NOMO-1 treated with dmso at 0.1 percent for 144 hours (cell line): Measurements from ENCODE around the gene ERBIN.
A peak's percentile ranks its signal among the peaks of the same experiment; 100 is the strongest.
"Not testable (repeated sequence)": the region's sequence is repeated elsewhere in the genome, so short reads cannot be mapped to it uniquely, and the experiment has no call there.

ENCODE experiments used
- DNase-seq: peaks from one replicate; lab custom pipeline; 2025; ENCODE audit not compliant: unreplicated experiment; lab: John Stamatoyannopoulos, UW

The ERBIN gene

GRCh38 chr5:65915661-65916060 lies 10.7 kb upstream of the ERBIN start:
- DNase-seq = not testable (repeated sequence)

GRCh38 chr5:65916066-65916465 lies 10.3 kb upstream of the ERBIN start:
- DNase-seq = no peak

DNA sequence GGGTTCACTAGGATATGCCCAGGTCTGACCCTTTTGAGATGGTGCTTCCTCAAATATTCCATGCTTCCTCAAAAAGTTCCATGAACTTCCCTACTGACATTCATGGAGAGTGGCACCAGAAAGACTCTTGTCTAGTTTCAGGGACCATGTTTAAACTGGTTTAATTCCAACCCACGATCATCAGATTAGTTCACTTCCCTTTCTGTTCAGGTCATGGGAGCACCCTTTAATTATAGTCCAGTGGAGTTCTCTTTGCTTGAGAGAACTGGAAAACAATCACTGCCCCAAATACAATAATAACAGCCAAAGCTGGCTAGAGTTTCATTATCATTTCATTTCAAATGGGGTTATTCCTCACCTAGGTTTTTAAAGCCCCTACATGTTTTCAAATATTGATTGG lies 9.7 kb upstream of the ERBIN start:
- no peak for DNase-seq

DNA sequence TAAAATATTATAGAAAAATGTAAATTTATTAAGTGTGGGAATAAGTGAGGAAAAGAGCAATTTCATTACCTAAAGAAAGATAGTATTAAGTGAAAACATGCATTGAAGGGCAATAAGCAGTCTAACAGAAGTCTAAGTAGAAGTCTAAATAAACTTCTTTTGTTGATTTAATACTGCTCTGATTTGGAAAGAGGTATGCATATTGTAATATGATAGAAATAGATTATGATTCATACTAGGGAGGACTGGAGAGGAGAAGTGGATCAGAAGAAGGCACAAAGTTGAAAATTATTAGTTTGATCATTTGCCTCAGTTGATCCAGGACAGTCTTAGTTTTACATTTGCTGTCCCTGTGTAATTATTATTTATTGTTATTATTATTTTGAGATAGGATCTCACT lies 6.6 kb upstream of the ERBIN start:
- DNase-seq = no peak

GRCh38 chr5:65923339-65923738 lies 3.0 kb upstream of the ERBIN start:
- DNase-seq = no peak

GRCh38 chr5:65924366-65925043 lies 1.9 kb upstream of the ERBIN start:
- DNase-seq = no peak

- peak; percentile 86 for DNase-seq
These were observed 1.3 kb upstream of the ERBIN start for GRCh38 chr5:65925044-65925600.

GRCh38 chr5:65925601-65926275 lies 637 bp upstream of the ERBIN start:
- DNase-seq = peak; percentile 77

- no peak for DNase-seq
These were observed 518 bp downstream of the ERBIN start for GRCh38 chr5:65926893-65927292.

GRCh38 chr5:65927503-65928321 lies 1.3 kb downstream of the ERBIN start:
- DNase-seq = no peak

DNA sequence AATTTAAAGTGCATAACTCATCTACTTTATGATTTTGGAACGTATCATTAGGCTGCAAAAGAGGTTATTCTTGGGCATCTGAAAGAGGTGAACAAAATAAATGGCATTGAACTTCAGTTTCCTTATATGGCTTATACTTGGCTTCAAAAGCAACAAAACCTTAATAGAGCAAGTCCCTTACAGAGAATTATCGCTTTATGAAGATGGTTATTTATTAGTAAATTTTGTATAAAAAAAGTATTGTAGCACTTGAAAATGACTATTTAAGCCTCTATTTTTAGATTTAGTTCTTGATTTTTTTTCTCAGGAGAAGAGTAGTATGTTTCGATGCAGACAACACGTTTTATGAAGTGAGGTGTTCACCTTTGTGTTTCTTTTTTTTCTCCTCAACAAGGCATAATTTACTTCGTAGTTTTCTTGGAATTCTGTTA lies 2.0 kb downstream of the ERBIN start:
- no peak for DNase-seq

GRCh38 chr5:65928860-65929259 lies 2.5 kb downstream of the ERBIN start:
- DNase-seq = no peak

DNA sequence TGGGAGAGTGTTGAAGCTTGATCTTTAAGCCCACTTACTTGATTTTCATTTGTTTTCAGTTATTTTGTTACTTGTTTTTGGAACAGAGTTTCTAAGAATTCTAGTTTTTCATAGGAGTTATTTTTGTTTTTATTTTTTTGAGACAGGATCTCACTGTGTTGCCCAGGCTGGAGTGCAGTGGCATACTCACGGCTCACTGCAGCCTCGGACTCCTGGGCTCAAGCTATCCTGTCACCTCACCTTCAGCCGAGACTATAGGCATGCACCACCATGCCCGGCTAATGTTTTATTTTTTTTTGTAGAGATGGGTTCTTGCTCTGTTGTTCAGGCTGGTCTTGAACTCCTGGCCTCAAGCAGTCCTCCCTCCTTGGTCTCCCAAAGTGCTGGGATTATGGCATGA lies 6.3 kb downstream of the ERBIN start:
- no peak for DNase-seq

GRCh38 chr5:65933295-65933694 lies 6.9 kb downstream of the ERBIN start:
- DNase-seq = no peak

DNA sequence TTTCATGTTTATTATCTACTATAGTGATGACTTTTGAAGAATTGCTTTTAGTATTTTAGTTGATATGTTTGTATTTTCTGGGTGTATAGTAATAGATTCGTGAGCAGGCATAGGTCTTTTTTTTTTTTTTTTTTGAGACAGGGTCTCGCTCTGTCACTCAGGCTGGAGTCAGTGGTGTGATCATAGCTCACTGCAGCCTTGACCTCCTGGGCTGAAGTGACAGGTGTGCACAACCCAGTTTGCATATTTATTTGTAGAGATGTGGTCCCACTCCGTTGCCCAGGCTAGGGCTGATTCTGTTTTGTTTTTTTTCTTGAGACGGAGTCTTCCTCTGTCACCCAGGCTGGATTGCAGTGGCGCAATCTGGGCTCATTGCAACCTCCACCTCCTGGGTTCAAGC lies 11.9 kb downstream of the ERBIN start:
- DNase-seq = no peak

DNA sequence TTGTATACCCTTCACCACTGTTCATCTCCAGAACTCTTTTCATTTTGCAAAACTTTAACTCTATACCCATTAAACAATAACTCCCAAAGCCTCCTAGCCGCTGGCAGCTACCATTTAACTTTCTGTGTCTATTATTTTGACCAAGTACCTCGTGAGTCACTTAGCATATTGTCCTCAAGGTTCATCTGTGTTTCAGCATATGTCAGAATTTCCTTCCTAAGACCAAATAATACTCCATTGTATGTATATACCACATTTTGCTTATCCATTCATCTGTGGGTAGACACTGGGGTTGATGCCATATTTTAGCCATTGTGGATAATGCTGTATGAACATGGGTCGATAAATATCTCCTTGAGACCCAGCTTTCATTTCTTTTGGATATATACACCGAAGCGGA lies 17.4 kb downstream of the ERBIN start:
- DNase-seq = no peak

DNA sequence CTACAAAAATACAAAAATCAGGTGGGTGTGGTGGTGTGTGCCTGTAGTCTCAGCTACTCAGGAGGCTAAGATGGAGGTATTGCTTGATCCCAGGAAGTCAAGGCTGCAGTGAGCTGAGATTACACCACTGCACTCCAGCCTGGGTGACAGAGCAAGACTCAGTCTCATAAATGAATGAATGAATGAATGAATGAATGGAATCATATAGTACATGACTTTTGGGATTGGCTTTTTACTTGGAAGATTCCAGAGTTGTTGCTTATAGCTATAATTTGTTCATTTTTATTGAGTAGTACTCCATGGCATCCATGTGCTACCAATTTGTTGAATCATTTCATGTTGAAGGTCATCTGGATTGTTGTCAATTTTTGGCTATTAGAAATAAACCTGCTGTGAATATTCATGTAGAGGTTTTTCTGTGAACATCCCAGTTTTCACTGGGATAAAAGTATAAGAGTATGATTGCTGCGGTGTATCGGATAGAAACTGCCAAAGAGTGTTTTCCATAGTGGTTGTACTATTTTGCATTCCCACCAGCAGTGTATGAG lies 19.9 kb downstream of the ERBIN start:
- DNase-seq = no peak

DNA sequence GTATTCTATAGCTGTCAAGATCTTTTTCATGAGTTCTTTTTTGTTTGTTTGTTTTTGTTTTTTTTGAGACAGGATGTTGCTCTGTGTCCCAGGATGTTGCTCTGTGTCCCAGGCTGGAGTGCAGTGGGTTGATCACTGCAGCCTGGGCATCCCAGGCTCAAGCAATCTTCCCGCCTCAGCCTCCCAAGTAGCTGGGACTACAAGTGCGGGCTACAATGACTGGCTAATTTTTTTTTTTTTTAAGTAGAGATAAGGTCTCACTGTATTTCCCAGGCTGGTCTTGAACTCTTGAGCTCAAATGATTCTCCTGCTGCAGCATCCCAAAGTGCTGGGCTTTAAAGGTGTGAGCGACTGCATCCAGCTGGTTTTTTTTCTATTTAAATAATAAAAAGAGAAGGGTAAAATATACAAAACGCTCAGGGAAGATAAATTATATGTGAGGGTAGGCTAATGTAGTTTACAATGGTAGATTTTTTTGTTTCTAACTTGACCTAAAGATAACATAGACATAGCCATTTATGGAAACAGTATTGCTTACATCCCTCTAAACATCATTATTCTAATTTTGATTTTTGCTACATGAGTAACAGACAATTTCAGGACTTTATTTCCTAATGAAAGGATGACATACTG lies 21.9 kb downstream of the ERBIN start:
- DNase-seq = no peak

DNA sequence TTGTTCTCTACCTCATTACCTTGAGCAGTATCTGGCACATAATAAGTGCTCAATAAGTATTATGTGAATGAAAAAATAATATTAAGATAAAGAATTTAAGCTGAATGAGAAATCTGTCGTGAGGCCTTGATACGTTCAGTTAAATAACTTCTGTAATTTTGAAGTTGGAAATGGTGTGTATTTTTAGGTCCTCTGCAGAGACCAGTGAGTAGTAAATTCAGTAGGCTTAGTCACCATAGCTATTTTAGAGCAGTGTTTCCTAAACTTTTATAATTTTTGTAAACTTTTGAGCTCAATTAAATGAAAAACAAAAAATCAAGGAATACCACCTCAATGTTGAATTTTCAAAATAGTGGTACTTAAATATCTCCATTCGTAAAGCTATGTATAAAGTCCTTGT lies 25.0 kb downstream of the ERBIN start:
- no peak for DNase-seq

- DNase-seq = no peak
These were observed 25.9 kb downstream of the ERBIN start for GRCh38 chr5:65952259-65952658.

GRCh38 chr5:65954200-65954599 lies 27.8 kb downstream of the ERBIN start:
- no peak for DNase-seq
